NB4 (cell line): ENCODE results near the gene AOPEP.

Experiments
- CTCF ChIP-seq: IDR thresholded peaks from one replicate; pipeline ENCODE4 v1.5.1; 2012; ENCODE audit warnings: low read depth, low read length
- MAX ChIP-seq: IDR thresholded peaks from 2 replicates; pipeline ENCODE4 v1.6.1; 2011; ENCODE audit warnings: low read depth, low read length
- MYC ChIP-seq: IDR thresholded peaks from 2 replicates; pipeline ENCODE4 v1.6.1; 2011; ENCODE audit warnings: low read depth, low read length
- POLR2A ChIP-seq: IDR thresholded peaks from 2 replicates; pipeline ENCODE4 v1.6.1; 2011; ENCODE audit warnings: mild to moderate bottlenecking; ENCODE audit not compliant: insufficient read length; ENCODE audit errors: extremely low read depth

GRCh38 chr9:94767331-94768072, 41.0 kb downstream of the AOPEP start:
- no peak for TF ChIP-seq MYC
- no peak for TF ChIP-seq CTCF
- TF ChIP-seq POLR2A, result no peak
- TF ChIP-seq MAX, result no peak
